Stimulated activated CD8-positive, alpha-beta memory T cell treated with anti-CD3 and anti-CD28 coated beads, Interleukin-7, amount 100 ng/mL, for 48 hours (primary cell): ENCODE measurements around the gene FERMT1.
"Not testable (repeated sequence)": the region's sequence is repeated elsewhere in the genome, so short reads cannot be mapped to it uniquely, and the experiment has no call there.

Experiments used
- DNase-seq, 2 donors: peaks; one replicate each; pipeline ENCODE4 v3.0.0-alpha.2; 2020; ENCODE audit warnings: low read depth in 1 of 2; ENCODE audit errors: extremely low read depth in 1 of 2

The FERMT1 gene

GRCh38 chr20:6120491-6120988, 2.3 kb downstream of the FERMT1 start:
- DNase-seq: no peak

GRCh38 chr20:6116758-6117157, 6.1 kb downstream of the FERMT1 start:
- no peak for DNase-seq

- no peak for DNase-seq
Measured at GRCh38 chr20:6115221-6115895, 7.5 kb downstream of the FERMT1 start.

- no peak for DNase-seq
Measured at GRCh38 chr20:6114696-6115095, 8.1 kb downstream of the FERMT1 start.

GRCh38 chr20:6113951-6114350, 8.9 kb downstream of the FERMT1 start:
- no peak for DNase-seq

- DNase-seq: not testable (repeated sequence)
Measured at GRCh38 chr20:6112965-6113364, 9.9 kb downstream of the FERMT1 start.

- no peak for DNase-seq
Measured at GRCh38 chr20:6108330-6108729, 14.5 kb downstream of the FERMT1 start.

GRCh38 chr20:6104493-6105188, 18.2 kb downstream of the FERMT1 start:
- DNase-seq: no peak

- DNase-seq: no peak
Measured at GRCh38 chr20:6103301-6103700, 19.5 kb downstream of the FERMT1 start.

- no peak for DNase-seq
Measured at GRCh38 chr20:6101346-6101745, 21.5 kb downstream of the FERMT1 start.

GRCh38 chr20:6100246-6100645, 22.6 kb downstream of the FERMT1 start:
- DNase-seq: no peak

GRCh38 chr20:6099819-6100218, 23.0 kb downstream of the FERMT1 start:
- no peak for DNase-seq

GRCh38 chr20:6095409-6095808, 27.4 kb downstream of the FERMT1 start:
- DNase-seq: no peak

- no peak for DNase-seq
Measured at GRCh38 chr20:6094565-6094964, 28.3 kb downstream of the FERMT1 start.

- no peak for DNase-seq
Measured at GRCh38 chr20:6094063-6094462, 28.8 kb downstream of the FERMT1 start.

GRCh38 chr20:6091661-6092060, 31.2 kb downstream of the FERMT1 start:
- DNase-seq: no peak

GRCh38 chr20:6086868-6087267, 36.0 kb downstream of the FERMT1 start:
- no peak for DNase-seq

- DNase-seq: no peak
Measured at GRCh38 chr20:6083926-6084325, 38.9 kb downstream of the FERMT1 start.

- no peak for DNase-seq
Measured at GRCh38 chr20:6081236-6081635, 41.6 kb downstream of the FERMT1 start.

GRCh38 chr20:6079016-6079415, 43.8 kb downstream of the FERMT1 start:
- no peak for DNase-seq

GRCh38 chr20:6075428-6076219, 47.2 kb downstream of the FERMT1 start:
- DNase-seq: no peak

- DNase-seq: no peak
Measured at GRCh38 chr20:6074784-6075183, 48.0 kb downstream of the FERMT1 start.
